Right atrium auricular region (tissue), 2 donors: Measurements from ENCODE around the gene ASIC4. TPM values are rescaled to one million over a fixed set of nuclear protein-coding genes. Genes with fewer than 3 reads are reported as not detected.
A peak's percentile ranks its signal among the peaks of the same experiment; 100 is the strongest.

Source experiments
- DNase-seq: peaks from one replicate; pipeline ENCODE4 v3.0.0-alpha.2; 2019; ENCODE audit warnings: low spot score
- H3K27ac ChIP-seq, 2 donors: fragments of 200-600 bp; sonication (generic); 1 replicate in 1 of 2; 2 replicates in 1 of 2; pipeline ENCODE4 v1.5.1; 2016 to 2019
- H3K27me3 ChIP-seq, 2 donors: fragments of 200-600 bp; sonication (generic); one replicate each; pipeline versions ENCODE4 v1.5.1 to v1.6.0; 2017 to 2019
- H3K36me3 ChIP-seq: fragments of 200-600 bp; sonication (generic); one replicate; pipeline ENCODE4 v1.5.1; 2016
- H3K4me1 ChIP-seq, 2 donors: fragments of 200-600 bp; sonication (generic); one replicate each; pipeline versions ENCODE4 v1.5.1 to v1.6.0; 2017 to 2019
- H3K4me3 ChIP-seq, 2 donors: fragments of 200-600 bp; sonication (generic); 1 replicate in 1 of 2; 2 replicates in 1 of 2; pipeline ENCODE4 v1.5.1; 2017 to 2019; ENCODE audit warnings: mild to moderate bottlenecking in 1 of 2, moderate library complexity in 1 of 2
- H3K9me3 ChIP-seq, 2 donors: fragments of 200-600 bp; sonication (generic); one replicate each; pipeline ENCODE4 v1.5.1; 2019
- total RNA-seq, 2 donors: library from RNA; depleted of rRNA; stranded (reverse); fragments of >200 nt; gene quantifications; one replicate each; pipeline ENCODE4 v1.1.0, GENCODE V29; 2016
- TF ChIP-seq, protein P1 (sequence below), 2 donors: fragments of 200-600 bp; sonication (generic); IDR thresholded peaks; one replicate each; pipeline ENCODE4 v1.5.1; 2019; ENCODE audit warnings: antibody characterized with exemption in 2 of 2

The ASIC4 gene
- total RNA-seq, 2 donors from 2014 or later = not detected

DNA sequence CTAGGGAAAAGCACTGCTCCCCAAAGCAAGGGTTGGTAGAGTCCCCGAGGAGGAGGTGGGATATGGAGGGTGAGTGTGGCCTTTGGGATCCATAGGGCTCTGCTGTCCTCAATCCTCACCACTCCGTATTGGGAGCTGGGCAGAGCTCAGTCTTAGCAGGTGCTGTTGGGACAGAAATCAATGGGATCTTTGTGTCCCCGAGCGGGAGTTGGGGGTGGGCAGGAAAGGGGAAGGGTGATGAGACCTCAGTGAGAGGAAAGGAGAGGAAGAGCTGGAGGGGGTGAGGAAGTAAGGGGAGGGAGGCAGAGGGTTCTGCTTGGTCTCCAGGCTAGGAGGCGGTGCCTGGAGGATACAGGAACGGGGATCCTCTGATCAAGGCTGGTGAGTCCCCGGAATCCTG is 2.6 kb downstream of the ASIC4 start:
- Histone ChIP-seq H3K4me1 (peaks cover 0 to 55% of the 10 kb centered on the region in 2 donors), H3K27me3 (no peaks in the 10 kb centered on the region), H3K36me3 (no peaks in the 10 kb centered on the region), H3K27ac (no peak overlapping the region), H3K9me3 (no peaks in the 10 kb centered on the region), H3K4me3 (no peak overlapping the region)
- TF ChIP-seq, protein P1, sequence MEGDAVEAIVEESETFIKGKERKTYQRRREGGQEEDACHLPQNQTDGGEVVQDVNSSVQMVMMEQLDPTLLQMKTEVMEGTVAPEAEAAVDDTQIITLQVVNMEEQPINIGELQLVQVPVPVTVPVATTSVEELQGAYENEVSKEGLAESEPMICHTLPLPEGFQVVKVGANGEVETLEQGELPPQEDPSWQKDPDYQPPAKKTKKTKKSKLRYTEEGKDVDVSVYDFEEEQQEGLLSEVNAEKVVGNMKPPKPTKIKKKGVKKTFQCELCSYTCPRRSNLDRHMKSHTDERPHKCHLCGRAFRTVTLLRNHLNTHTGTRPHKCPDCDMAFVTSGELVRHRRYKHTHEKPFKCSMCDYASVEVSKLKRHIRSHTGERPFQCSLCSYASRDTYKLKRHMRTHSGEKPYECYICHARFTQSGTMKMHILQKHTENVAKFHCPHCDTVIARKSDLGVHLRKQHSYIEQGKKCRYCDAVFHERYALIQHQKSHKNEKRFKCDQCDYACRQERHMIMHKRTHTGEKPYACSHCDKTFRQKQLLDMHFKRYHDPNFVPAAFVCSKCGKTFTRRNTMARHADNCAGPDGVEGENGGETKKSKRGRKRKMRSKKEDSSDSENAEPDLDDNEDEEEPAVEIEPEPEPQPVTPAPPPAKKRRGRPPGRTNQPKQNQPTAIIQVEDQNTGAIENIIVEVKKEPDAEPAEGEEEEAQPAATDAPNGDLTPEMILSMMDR (IDR thresholded peaks at IDR 0.05) = no peak
- DNase-seq = no peak

DNA sequence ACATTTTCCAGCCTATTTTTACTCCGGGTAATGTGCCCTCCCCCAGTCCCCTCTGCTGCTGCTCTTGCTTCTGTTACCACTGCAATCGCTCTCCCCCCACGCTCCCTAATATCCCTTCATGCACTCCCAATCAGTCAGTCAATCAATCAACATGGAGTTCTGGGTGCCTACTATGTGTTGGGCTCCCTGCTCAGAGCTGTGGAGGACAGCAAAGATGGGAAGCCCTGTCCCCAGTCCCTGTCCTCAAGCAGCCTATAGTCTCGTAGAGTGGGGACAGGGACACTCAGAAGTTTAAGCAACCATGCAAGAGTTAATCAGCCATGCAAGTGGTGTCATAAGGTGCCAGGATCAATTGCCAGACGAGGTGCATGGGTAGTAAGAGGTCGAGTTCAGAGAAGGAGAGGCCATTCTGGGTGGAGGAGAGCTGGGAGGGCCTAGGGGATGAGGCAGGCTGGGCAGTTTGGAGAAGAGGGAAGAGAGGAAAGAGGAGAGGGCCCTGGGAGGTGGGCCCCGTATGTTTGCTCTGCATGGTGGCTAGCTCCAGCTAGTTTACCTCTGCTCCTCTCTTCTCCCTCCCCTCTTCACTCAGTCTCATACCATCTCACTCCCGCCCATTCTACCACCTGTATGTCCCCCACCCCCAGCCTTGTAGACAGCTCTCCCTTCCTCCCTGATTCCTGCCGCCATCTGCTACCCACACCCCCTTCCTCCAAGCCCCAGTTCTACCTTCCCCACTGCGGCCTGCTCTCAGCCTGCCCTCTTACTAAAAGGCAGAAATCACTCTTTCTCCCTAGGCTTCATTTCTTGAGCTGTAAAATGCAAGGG is 3.9 kb downstream of the ASIC4 start:
- TF ChIP-seq, protein P1 (IDR thresholded peaks at IDR 0.05) = no peak
- Histone ChIP-seq H3K9me3 (no peaks in the 10 kb centered on the region), H3K27me3 (no peaks in the 10 kb centered on the region), H3K27ac (no peak overlapping the region), H3K4me3 (no peak overlapping the region), H3K4me1 (peaks cover 0 to 55% of the 10 kb centered on the region in 2 donors), H3K36me3 (no peaks in the 10 kb centered on the region)
- no peak for DNase-seq

DNA sequence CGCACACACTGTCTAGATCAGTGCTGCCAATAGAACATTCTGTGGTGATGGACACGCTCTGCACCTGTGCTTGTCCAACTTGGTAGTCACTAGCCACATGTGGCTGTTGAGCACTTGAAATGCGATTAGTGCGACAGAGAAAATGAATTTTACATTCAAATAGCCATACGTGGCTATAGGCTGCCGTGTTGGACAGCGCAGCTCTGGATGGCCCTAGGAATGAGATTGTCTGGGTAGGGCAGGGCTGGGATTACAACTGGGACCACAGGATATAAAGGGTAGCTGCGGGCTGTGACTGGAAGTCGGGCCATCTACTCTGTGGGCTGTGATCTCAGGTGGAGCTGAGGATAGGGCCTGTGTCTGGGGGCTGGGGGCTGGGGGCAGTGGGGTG is 5.2 kb downstream of the ASIC4 start:
- no peak for DNase-seq
- TF ChIP-seq, protein P1 (IDR thresholded peaks at IDR 0.05) = no peak
- H3K36me3 ChIP-seq = no peaks in the 10 kb centered on the region
- no peak overlapping the region for H3K4me3 ChIP-seq
- H3K27ac ChIP-seq = peak overlapping the region; percentile 88 to 92
- H3K27me3 ChIP-seq = no peaks in the 10 kb centered on the region
- no peaks in the 10 kb centered on the region for H3K9me3 ChIP-seq
- peaks cover 0 to 47% of the 10 kb centered on the region in 2 donors for H3K4me1 ChIP-seq

DNA sequence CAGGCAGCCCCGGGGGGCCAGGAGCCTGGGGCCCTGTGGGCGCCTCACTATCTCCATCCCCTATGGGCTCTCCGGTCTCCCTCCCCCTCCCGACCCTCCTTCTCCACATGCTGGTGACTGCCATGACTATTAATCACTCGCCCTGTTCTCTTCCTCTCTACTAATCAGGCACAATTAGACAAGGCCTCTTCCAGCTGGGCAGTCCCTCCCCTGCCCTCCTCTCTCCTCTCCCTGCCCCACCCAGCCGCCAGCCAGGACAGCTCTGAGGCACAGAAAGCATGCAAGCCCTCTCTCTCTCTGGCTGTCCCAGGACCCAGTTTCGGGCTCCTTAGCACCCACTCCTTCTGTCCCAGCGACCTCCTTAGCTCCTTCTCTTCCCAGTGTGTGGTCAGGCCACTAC is 5.8 kb downstream of the ASIC4 start:
- Histone ChIP-seq H3K36me3 (no peaks in the 10 kb centered on the region), H3K4me1 (peaks cover 0 to 43% of the 10 kb centered on the region in 2 donors), H3K9me3 (no peaks in the 10 kb centered on the region), H3K27me3 (no peaks in the 10 kb centered on the region), H3K27ac (peak overlapping the region; percentile 88 to 92), H3K4me3 (no peak overlapping the region)
- DNase-seq = no peak
- TF ChIP-seq, protein P1 (IDR thresholded peaks at IDR 0.05) = no peak

DNA sequence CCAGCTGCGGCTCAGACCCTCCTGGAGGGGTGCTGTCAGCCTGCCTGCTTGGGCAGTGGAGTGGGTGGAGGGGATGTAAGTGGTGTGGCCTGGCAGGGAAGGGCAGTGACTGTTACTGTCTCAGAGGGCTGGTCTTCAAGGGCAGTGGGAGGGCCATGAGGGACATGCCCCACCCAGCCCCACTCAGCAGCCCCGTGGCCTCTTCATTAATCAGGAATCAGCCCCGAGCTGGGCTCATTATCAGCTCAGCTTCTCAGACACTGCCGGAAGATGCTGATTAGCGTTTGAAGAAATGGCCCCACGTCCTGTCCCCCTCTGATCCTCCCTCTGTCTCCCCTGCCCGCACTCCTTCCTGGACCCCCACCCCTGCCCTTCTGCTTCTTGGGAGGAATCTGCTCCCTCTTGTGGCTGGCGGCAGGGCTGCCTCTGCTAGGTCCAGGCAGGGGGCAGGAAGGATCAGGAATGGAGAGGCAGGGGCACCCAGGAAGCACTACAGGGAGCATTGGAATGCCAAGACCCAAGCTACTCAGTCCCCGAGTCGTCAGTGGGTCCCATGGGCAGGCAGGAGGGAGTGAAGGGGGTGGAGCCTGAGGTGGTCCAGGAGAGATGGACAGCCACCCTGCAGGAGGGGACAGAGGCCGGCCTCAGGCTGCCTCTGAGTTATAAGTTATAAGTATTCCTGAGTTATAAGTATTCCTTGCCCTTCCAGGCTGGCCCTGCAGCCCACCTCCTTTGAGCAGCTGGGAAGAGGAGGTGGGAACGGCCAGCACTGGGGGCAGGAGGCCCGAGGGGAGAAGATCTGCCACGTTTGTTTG is 7.0 kb downstream of the ASIC4 start:
- H3K36me3 ChIP-seq = no peaks in the 10 kb centered on the region
- peaks cover 0 to 53% of the 10 kb centered on the region in 2 donors for H3K4me1 ChIP-seq
- TF ChIP-seq, protein P1 (IDR thresholded peaks at IDR 0.05) = peak; percentile 47 to 79
- no peaks in the 10 kb centered on the region for H3K9me3 ChIP-seq
- no peaks in the 10 kb centered on the region for H3K27me3 ChIP-seq
- H3K27ac ChIP-seq = peak overlapping the region; percentile 88 to 92
- H3K4me3 ChIP-seq = no peak overlapping the region
- no peak for DNase-seq
